SK-N-SH (cell line): ENCODE results near the gene TCP1. TPM values are rescaled to one million over a fixed set of nuclear protein-coding genes. Genes with fewer than 3 reads are reported as not detected.

ENCODE experiments used
- CTCF ChIA-PET: fragments of 300-600, 350-600 bp; formaldehyde crosslinking; extraction: SDS; loops from one replicate; lab custom pipeline; 2021; lab: Yijun Ruan, JAX
- POLR2A ChIA-PET: fragments of 350-600 bp; sonication (Branson Sonifier 250); formaldehyde crosslinking; extraction: SDS; loops from one replicate; lab custom pipeline; 2020; ENCODE audit warnings: antibody characterized with exemption, inconsistent platforms; lab: Yijun Ruan, JAX
- DNase-seq: peaks from one replicate; pipeline ENCODE4 v3.0.0; 2012
- H2AFZ ChIP-seq: fragments of 200-600 bp; sonication (generic); 2 replicates; pipeline ENCODE4 v1.8.1; 2016; ENCODE audit warnings: antibody characterized with exemption, mild to moderate bottlenecking, low read depth
- H3F3A ChIP-seq: fragments of 200-600 bp; sonication (generic); replicated peaks from 2 replicates; pipeline ENCODE3; 2016; ENCODE audit warnings: antibody characterized with exemption, mild to moderate bottlenecking; ENCODE audit not compliant: insufficient read depth
- H3K27ac ChIP-seq, 2 experiments: fragments of 200-500 bp in 1 of 2; fragments of 200-600 bp in 1 of 2; sonication (Bioruptor generic) in 1 of 2; sonication (generic), shearing (Covaris generic) in 1 of 2; 2 replicates each; pipeline versions ENCODE4 v1.5.1 to v1.6.1; 2014 to 2016; ENCODE audit warnings: low read depth in 2 of 2, inconsistent platforms in 1 of 2, low read length in 1 of 2, mild to moderate bottlenecking in 1 of 2, mixed read lengths in 1 of 2
- H3K27me3 ChIP-seq: fragments of 200-600 bp; sonication (generic), shearing (Covaris generic); 2 replicates; pipeline ENCODE4 v1.6.1; 2016; ENCODE audit warnings: mixed run types; ENCODE audit not compliant: insufficient read depth
- H3K36me3 ChIP-seq, 2 experiments: fragments of 200-500 bp in 1 of 2; fragments of 200-600 bp in 1 of 2; sonication (Bioruptor generic) in 1 of 2; sonication (generic) in 1 of 2; replicated peaks in 1 of 2; 2 replicates each; pipeline versions ENCODE3 to v1.5.1; 2014 to 2016; ENCODE audit warnings: low read length in 1 of 2, mild to moderate bottlenecking in 1 of 2; ENCODE audit not compliant: insufficient read depth in 2 of 2, control insufficient read depth in 1 of 2
- H3K4me1 ChIP-seq, 2 experiments: fragments of 200-500 bp in 1 of 2; fragments of 200-600 bp in 1 of 2; sonication (Bioruptor generic) in 1 of 2; sonication (generic), shearing (Covaris generic) in 1 of 2; 2 replicates each; pipeline versions ENCODE4 v1.5.1 to v1.6.1; 2014 to 2016; ENCODE audit warnings: low read depth in 1 of 2, low read length in 1 of 2, mixed run types in 1 of 2; ENCODE audit not compliant: insufficient read depth in 2 of 2, control insufficient read depth in 1 of 2
- H3K4me2 ChIP-seq: fragments of 200-600 bp; sonication (generic), shearing (Covaris generic); 2 replicates; pipeline ENCODE4 v1.6.1; 2017; ENCODE audit warnings: mixed run types
- H3K4me3 ChIP-seq, 2 experiments: fragments of 200-500 bp in 1 of 2; fragments of 200-600 bp in 1 of 2; sonication (Bioruptor generic) in 1 of 2; sonication (generic), shearing (Covaris generic) in 1 of 2; 2 replicates each; pipeline versions ENCODE4 v1.5.1 to v1.8.1; 2014 to 2016; ENCODE audit warnings: low read depth in 2 of 2, inconsistent platforms in 1 of 2, low read length in 1 of 2, mild to moderate bottlenecking in 1 of 2, mixed read lengths in 1 of 2, moderate library complexity in 1 of 2
- H3K79me2 ChIP-seq: fragments of 200-600 bp; sonication (generic); 2 replicates; pipeline ENCODE4 v1.8.1; 2017; ENCODE audit warnings: mild to moderate bottlenecking; ENCODE audit not compliant: insufficient read depth
- H3K9ac ChIP-seq: fragments of 200-600 bp; sonication (generic); 2 replicates; pipeline ENCODE4 v1.6.1; 2017; ENCODE audit warnings: mixed run types
- H3K9me2 ChIP-seq: fragments of 200-600 bp; sonication (generic); 2 replicates; pipeline ENCODE4 v1.6.1; 2017; ENCODE audit warnings: mixed run types
- H3K9me3 ChIP-seq: fragments of 200-600 bp; sonication (generic); 2 replicates; pipeline ENCODE4 v1.6.1; 2017; ENCODE audit warnings: mixed run types, mild to moderate bottlenecking, moderate library complexity
- H4K20me1 ChIP-seq: fragments of 200-600 bp; sonication (generic); 2 replicates; pipeline ENCODE4 v1.6.1; 2017; ENCODE audit warnings: mild to moderate bottlenecking, mixed run types; ENCODE audit not compliant: insufficient read depth
- FOSL2 ChIP-seq: IDR thresholded peaks from 2 replicates; pipeline ENCODE4 v1.4.0; 2012; ENCODE audit warnings: low read depth, mild to moderate bottlenecking, moderate library complexity, borderline replicate concordance
- GATA2 ChIP-seq: sonication (generic); formaldehyde crosslinking; IDR thresholded peaks from 2 replicates; pipeline ENCODE4 v1.5.0; 2020; ENCODE audit warnings: mild to moderate bottlenecking, missing genetic modification reagents
- MEF2A ChIP-seq: IDR thresholded peaks from 2 replicates; pipeline ENCODE4 v1.4.0; 2012; ENCODE audit warnings: low read depth, borderline replicate concordance
- RXRA ChIP-seq: IDR thresholded peaks from 2 replicates; pipeline ENCODE4 v1.4.0; 2012; ENCODE audit warnings: low read depth, mild to moderate bottlenecking, borderline replicate concordance
- SIN3A ChIP-seq: IDR thresholded peaks from 2 replicates; pipeline ENCODE4 v1.6.1; 2012; ENCODE audit warnings: low read depth, mild to moderate bottlenecking, low read length, moderate library complexity, borderline replicate concordance
- TCF12 ChIP-seq: IDR thresholded peaks from 2 replicates; pipeline ENCODE4 v1.4.0; 2012
- WGBS: methylation state at CpG from one replicate; pipeline ENCODE4 v1.1.6; 2017; ENCODE audit warnings: low lambda C conversion rate; 5-methylcytosine and 5-hydroxymethylcytosine counted together
- polyA plus RNA-seq, 3 experiments: library from polyadenylated mRNA; depleted of rRNA; stranded (reverse); fragments of >200 nt; gene quantifications; 2 replicates each; pipeline ENCODE4 v1.2.3, GENCODE V29; 2012
- small RNA-seq, 7 experiments: library from RNA; depleted of rRNA; stranded (forward); fragments of <200 nt; gene quantifications; one replicate each; pipeline ENCODE3, GENCODE V24; 2012

The TCP1 gene
- polyA plus RNA-seq, 1 of the 3 experiments (the other 2 are of a cell fraction), result 154 TPM

- Histone ChIP-seq H2AFZ (no peak overlapping the region), H3K4me3 (peak overlapping the region; percentile 82 to 85), H3F3A (no peaks in the 10 kb centered on the region), H3K79me2 (peaks cover 93% of the 10 kb centered on the region), H3K27me3 (no peaks in the 10 kb centered on the region), H3K9me2 (no peaks in the 10 kb centered on the region), H4K20me1 (peaks cover 57% of the 10 kb centered on the region), H3K4me2 (peak overlapping the region; percentile 76), H3K9me3 (no peaks in the 10 kb centered on the region), H3K4me1 (peaks cover 4 to 9% of the 10 kb centered on the region in 2 experiments; a peak in 3 of 4 replicates), H3K36me3 (peaks cover 2 to 4% of the 10 kb centered on the region in 2 experiments), H3K9ac (peak overlapping the region; percentile 97), H3K27ac (peak overlapping the region; percentile 94 to 97; a peak in 3 of 4 replicates)
- ChIA-PET POLR2A (interaction anchor here (3.4 kb wide), 1 partner anchor 61 kb away, joined by 25 read pairs; the partner anchor contains the start of genes MRPL18 and TCP1), CTCF (interaction anchor here (1.0 to 3.6 kb wide), 3 partner anchors 8 to 37 kb away, joined by 3 to 21 read pairs (median 8); partner anchors contain the start of gene ACAT2)
- 2% methylated on average over 9 of the region's 9 CpGs for WGBS
- no peak for DNase-seq
- TF ChIP-seq TCF12, result no peak
- TF ChIP-seq FOSL2, result no peak
- no peak for TF ChIP-seq MEF2A
- no peak for TF ChIP-seq SIN3A
- no peak for TF ChIP-seq RXRA
- TF ChIP-seq GATA2 (CRISPR knock-in tag), result no peak
These were observed 60.9 kb downstream of the TCP1 start for GRCh38 chr6:159728531-159728964.

Small RNA genes lying within 50 kb of the gene (small RNA-seq; reads per million reads assigned to genes)
- 0.38 to 512 (median 23.7) reads per million in 7 experiments for gene SNORA20
- 0 reads per million in 7 experiments for gene SNORA29

Other genes starting within 250 kb of the TCP1 start
- gene SOD2, start 96.4 kb downstream of the TCP1 start, polyA plus RNA-seq (2012; rRNA removed), result 26.8 and 29.0 TPM in 2 replicates
- gene WTAP, start 62.1 kb downstream of the TCP1 start, polyA plus RNA-seq (2012; rRNA removed), result 12.8 and 14.0 TPM in 2 replicates
- 13.1 and 14.5 TPM in 2 replicates for gene ACAT2, start 27.6 kb downstream of the TCP1 start, polyA plus RNA-seq (2012; rRNA removed)
- gene MRPL18, start 865 bp upstream of the TCP1 start, polyA plus RNA-seq (2012; rRNA removed), result 84.4 and 89.3 TPM in 2 replicates
- not detected in 2 replicates for gene PNLDC1, start 10.7 kb upstream of the TCP1 start, polyA plus RNA-seq (2012; rRNA removed)
- not detected in 2 replicates for gene MAS1, start 101.4 kb upstream of the TCP1 start, polyA plus RNA-seq (2012; rRNA removed)
- gene IGF2R, start 179.5 kb upstream of the TCP1 start, polyA plus RNA-seq (2012; rRNA removed), result 25.7 and 45.0 TPM in 2 replicates